IPS DF 4.7 (cell line): Measurements from ENCODE around the gene BICC1.

Experiments
- DNase-seq: peaks from one replicate; pipeline ENCODE4 v3.0.0-alpha.2; 2013; ENCODE audit warnings: low spot score; ENCODE audit errors: extremely low read depth

The BICC1 gene

GRCh38 chr10:58742141-58742540 lies 229.5 kb downstream of the BICC1 start:
- DNase-seq, result no peak

- no peak for DNase-seq
These were observed 230.9 kb downstream of the BICC1 start for GRCh38 chr10:58743466-58744115.

- no peak for DNase-seq
These were observed 234.0 kb downstream of the BICC1 start for GRCh38 chr10:58746474-58747185.

DNA sequence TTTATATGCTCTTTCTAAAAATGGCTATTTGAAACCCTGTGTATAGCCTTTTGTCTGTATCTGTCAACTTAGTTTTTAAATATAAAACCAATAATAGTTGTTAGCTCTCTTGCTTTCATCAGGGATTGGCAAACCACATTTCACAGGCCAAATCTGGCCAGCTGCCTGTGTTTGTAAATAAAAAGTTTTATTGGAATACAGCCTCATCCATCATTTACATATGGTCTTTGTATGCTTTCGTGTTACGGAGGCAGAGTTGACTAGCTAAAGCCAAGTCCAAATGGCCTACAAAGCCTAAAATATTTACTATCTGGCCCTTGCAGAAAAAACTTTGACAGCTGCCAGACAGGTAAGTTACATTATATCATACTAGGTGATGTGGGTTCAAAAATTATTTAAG lies 235.0 kb downstream of the BICC1 start:
- no peak for DNase-seq

GRCh38 chr10:58752665-58753064 lies 240.0 kb downstream of the BICC1 start:
- no peak for DNase-seq

DNA sequence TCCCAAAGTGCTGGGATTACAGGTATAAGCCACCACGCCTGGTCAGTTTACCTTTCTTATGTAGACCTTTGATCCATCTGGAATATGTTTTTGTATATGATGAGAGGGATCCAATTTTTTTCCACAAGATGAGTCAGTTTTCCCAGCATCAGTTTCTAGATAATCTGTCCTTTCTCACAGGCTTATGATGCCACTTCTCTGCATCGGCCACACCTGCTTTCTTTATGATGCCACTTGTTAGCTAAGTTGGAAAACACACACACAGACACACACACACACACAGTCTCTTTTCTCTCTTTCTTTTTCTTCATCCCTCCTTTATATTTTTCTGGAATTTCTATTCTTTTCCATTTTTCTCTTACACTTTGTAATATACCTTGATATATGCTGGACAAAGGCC lies 240.8 kb downstream of the BICC1 start:
- DNase-seq, result no peak

DNA sequence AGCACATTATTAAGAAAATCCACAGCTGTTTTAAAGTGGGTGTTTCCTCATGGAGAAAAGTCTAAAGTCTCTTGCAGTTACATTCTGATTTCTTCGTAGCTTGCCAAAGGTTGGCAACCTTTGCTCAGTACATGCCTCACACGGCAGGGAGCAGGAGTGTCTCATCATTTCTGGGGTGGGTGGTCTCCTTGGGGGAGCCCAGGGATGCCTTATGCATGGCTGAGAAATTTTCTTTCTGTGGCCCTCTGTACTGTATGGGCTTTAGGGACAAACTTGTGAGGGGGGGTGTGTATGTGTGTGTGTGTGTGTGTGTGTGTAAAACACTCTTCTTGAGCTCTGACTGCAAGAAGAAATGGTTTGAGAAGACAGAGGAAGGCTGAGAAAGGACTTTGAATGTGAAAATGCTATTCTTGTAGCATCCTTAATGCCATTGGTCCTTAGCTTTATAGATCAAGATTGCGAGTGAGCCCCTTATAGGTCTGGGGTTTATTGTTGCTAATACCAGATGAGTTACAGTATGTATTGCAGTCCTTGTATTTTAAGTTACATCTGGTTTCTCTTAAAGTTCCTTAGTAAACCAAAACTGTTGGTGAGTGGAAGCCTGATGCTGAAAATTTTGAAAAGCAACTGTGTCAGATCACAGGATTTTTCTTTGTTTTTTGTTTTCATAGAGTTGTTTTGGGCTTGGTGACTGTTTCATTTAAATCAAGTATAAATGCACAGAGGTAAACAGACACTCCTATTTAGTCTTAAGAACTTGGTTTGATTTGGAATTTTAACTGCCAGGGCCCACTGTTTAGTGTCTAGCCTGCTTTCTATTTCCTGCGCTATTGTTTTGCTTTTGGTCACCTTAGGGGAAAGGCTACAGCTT lies 242.0 kb downstream of the BICC1 start:
- no peak for DNase-seq

GRCh38 chr10:58755340-58755610 lies 242.6 kb downstream of the BICC1 start:
- no peak for DNase-seq

GRCh38 chr10:58755677-58756076 lies 243.0 kb downstream of the BICC1 start:
- no peak for DNase-seq

DNA sequence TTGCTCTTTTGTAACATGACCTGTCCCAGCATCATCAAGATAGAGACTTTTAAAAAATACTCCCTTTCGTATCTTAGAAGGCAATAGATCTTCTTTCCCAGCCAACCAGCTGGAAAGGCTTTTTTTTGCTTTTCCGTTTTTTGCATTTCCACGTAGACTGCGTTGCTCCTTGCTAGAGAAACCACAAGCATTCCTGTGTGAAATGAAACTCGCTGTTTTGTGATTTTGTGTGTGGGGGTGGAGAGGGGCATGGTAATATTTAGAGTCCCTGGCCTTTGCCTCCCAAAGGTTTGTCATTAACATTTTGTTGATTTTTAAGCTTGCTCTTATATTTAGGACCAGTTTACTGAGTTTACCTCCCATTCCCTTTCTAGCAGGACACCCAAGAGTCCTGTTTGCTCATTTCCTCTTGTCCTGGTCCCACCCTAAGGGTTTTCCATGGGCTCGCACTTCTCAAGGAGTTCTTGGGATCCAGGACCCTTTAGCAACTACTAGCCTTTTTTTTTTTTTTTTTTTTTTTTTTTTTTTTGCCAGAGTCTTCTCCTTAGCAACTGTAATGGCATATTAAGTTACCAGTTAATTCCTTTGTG lies 243.6 kb downstream of the BICC1 start:
- no peak for DNase-seq

GRCh38 chr10:58757352-58758065 lies 244.8 kb downstream of the BICC1 start:
- no peak for DNase-seq

- DNase-seq, result no peak
These were observed 245.6 kb downstream of the BICC1 start for GRCh38 chr10:58758321-58758720.

GRCh38 chr10:58764087-58764747 lies 251.5 kb downstream of the BICC1 start:
- no peak for DNase-seq

DNA sequence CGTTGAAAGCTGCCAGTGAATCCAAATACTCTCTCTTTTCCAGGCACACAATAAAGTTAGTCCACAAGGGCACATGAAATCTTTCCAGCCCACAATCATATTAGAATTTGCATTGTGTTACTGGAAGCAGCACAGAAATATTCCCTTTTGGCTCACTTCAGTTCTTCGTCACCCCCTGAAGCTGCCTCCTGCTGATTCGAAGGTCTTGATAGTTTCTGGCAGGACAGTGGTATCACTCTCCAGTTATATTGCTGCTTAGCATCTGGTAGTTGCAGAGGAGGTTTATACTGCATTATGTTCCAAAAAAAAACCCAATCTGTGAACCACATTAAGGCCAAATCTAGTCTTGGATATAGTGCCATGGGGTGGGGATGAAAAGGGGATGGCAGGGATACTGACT lies 253.2 kb downstream of the BICC1 start:
- DNase-seq, result no peak

DNA sequence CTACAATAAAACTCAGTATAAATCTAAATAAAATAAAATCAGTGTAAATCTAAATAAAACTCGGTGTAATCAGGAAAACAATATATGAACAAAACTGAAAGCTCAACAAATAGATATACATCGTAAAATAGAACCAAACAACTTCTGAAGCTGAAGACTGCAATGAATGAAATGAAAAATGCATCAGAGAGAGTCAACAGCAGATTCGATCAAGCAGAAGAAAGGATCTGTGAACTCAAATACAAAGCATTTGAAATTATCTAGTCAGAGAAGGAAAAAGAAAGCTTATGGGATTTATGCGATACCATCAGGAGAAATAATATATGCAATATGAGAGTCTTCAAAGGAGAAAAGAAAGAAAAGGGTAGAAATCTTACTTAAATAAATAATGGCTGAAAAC lies 255.0 kb downstream of the BICC1 start:
- DNase-seq, result no peak

DNA sequence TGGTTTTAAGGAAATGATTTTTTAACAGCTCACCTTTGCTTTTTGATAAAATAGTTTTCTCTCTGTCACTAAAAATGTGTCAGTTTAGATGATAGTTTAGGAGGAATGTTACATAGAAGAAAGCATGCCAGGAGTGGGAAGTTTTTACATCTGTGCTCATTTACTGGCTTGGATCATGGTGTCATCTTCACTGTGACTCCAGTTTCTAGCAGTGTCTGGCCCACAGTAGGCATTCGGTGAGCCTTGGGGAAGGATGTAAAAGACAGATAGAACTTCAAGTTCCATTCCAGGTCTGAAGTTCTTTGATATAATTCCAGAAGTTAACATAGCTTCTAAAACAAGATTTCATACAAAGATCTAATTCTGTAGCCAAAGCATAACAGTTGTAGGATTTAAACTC lies 259.2 kb downstream of the BICC1 start:
- no peak for DNase-seq

GRCh38 chr10:58772758-58773157 lies 260.1 kb downstream of the BICC1 start:
- DNase-seq, result no peak

DNA sequence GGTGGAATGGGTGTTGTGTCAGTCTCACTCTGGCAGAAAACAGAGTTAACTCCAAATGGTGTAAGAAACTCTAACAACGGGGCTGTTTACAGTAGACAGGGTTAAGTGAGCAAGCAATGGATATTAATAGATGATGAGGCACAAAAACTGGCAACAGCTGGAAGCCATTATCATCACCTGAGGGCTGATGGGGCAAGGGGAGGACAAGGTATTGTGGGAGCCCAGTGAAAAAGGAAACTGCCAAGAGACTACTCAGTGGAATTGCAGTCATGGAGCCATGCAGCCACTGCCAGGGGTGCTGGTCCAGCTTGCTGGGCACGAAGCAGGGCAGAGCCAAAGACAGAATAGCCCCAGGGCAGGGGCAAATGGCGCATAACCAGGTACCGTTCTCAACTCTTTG lies 260.7 kb downstream of the BICC1 start:
- DNase-seq, result no peak

DNA sequence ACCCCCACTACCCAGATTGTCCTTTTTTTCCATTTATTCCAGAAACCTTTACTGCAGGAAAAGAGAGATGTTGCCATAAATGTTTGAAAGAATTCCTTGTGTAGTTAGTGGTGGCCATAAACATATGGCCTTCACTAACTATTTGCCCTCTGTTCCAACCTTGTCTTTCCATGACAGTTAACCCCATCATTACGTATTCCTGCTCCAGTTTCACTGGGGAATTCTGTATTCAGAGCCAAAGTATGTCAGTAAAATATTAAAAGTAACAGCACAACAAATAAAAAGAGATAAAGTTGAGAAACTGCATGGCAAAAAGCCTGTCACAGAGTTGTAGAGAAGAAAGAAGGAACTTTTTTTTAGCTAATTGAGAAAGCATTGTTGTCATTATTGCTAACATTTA lies 261.3 kb downstream of the BICC1 start:
- DNase-seq, result no peak

GRCh38 chr10:58775960-58776567 lies 263.4 kb downstream of the BICC1 start:
- DNase-seq, result no peak
